ENCODE measurements around the gene JPT2.

The JPT2 gene

GRCh38 chr16:1744338-1744840 is 66.3 kb downstream of the JPT2 start (continued):
- TF ChIP-seq ZSCAN30 (tag by site-specific recombination; IDR thresholded peaks at IDR 0.05) (no peak), KLF17 (tag by site-specific recombination; IDR thresholded peaks at IDR 0.05) (no peak), ZNF549 (tag by site-specific recombination; IDR thresholded peaks at IDR 0.05) (no peak), ZBTB21 (tag by site-specific recombination; IDR thresholded peaks at IDR 0.05) (no peak), TRIM28 (IDR thresholded peaks at IDR 0.05; ENCODE audit: borderline replicate concordance, low read length) (no peak)
- TF ChIP-seq, protein P1, sequence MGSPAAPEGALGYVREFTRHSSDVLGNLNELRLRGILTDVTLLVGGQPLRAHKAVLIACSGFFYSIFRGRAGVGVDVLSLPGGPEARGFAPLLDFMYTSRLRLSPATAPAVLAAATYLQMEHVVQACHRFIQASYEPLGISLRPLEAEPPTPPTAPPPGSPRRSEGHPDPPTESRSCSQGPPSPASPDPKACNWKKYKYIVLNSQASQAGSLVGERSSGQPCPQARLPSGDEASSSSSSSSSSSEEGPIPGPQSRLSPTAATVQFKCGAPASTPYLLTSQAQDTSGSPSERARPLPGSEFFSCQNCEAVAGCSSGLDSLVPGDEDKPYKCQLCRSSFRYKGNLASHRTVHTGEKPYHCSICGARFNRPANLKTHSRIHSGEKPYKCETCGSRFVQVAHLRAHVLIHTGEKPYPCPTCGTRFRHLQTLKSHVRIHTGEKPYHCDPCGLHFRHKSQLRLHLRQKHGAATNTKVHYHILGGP (tag by site-specific recombination; IDR thresholded peaks at IDR 0.05), result no peak

DNA sequence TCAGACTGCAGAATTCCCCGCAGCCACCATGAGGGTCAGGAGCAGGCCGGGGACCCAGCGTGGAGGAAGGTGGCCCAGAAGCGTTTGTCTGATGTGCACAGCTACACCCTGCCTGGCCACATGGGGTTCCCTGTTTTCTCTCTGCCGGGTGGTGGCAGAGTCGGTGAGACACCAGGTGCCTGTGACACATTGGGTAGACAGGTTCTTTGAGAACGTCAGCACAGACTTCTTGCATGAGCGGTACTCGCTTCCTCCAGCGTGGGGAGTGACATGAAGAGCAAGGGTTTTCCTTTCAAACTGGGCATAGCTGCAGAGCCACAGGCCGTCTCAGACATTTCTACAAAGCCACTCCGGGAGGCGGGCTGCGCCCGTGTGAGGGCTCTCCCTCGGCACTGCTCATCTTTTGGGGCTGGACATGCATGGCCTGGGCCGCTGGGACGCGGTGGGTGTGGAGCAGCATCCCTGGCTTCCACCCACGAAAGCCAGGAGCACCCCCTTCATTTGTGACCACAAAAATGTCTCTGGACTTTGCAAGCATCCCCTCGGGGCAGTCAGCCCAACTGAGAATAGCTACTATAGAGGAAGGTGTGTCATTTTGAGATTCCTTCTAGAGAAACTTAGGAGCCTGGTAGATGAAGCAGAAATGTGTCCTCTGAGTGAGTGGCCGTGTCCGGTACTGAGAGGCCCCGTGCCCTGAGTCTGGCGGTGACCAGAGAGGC is 67.3 kb downstream of the JPT2 start:
- Histone ChIP-seq H3K27ac (ENCODE audit: extremely low read depth, low read depth, low read length) (no peak overlapping the region), H3K36me3 (ENCODE audit: control insufficient read depth in 2 of 2, insufficient read depth in 1 of 2, low read length in 2 of 2) (peaks cover under 1 to 80% of the 10 kb centered on the region in 2 experiments; a peak in 2 of 3 replicates), H3K4me1 (ENCODE audit: control insufficient read depth, insufficient read depth, low read length) (no peaks in the 10 kb centered on the region), H3K9me3 (ENCODE audit: control insufficient read depth, insufficient read depth, low read depth, low read length) (no peaks in the 10 kb centered on the region), H3K4me3 (ENCODE audit: low read depth, low read length) (no peak overlapping the region)
- POLR2A ChIA-PET, result no interaction called here
- CTCF ChIA-PET, result no interaction called here
- TF ChIP-seq ZBTB11 (tag by site-specific recombination; conservative IDR thresholded peaks at IDR 0.05; ENCODE audit: low read depth) (no peak), ZNF416 (tag by site-specific recombination; IDR thresholded peaks at IDR 0.05) (no peak), ZBTB8A (tag by site-specific recombination; IDR thresholded peaks at IDR 0.05) (no peak), ZBTB17 (tag by site-specific recombination; IDR thresholded peaks at IDR 0.05) (no peak), ZNF362 (tag by site-specific recombination; IDR thresholded peaks at IDR 0.05) (no peak), ZNF521 (tag by site-specific recombination; IDR thresholded peaks at IDR 0.05) (no peak), ZBTB1 (tag by site-specific recombination; IDR thresholded peaks at IDR 0.05) (no peak), ZNF670 (tag by site-specific recombination; IDR thresholded peaks at IDR 0.05; ENCODE audit: low read depth) (no peak), ZBTB21 (tag by site-specific recombination; IDR thresholded peaks at IDR 0.05) (no peak), ZNF624 (tag by site-specific recombination; IDR thresholded peaks at IDR 0.05) (no peak), ZNF600 (tag by site-specific recombination; IDR thresholded peaks at IDR 0.05) (no peak), ZNF16 (tag by site-specific recombination; IDR thresholded peaks at IDR 0.05; ENCODE audit: low read depth) (no peak), ZNF621 (tag by site-specific recombination; IDR thresholded peaks at IDR 0.05) (no peak)
- TF ChIP-seq, protein P2, sequence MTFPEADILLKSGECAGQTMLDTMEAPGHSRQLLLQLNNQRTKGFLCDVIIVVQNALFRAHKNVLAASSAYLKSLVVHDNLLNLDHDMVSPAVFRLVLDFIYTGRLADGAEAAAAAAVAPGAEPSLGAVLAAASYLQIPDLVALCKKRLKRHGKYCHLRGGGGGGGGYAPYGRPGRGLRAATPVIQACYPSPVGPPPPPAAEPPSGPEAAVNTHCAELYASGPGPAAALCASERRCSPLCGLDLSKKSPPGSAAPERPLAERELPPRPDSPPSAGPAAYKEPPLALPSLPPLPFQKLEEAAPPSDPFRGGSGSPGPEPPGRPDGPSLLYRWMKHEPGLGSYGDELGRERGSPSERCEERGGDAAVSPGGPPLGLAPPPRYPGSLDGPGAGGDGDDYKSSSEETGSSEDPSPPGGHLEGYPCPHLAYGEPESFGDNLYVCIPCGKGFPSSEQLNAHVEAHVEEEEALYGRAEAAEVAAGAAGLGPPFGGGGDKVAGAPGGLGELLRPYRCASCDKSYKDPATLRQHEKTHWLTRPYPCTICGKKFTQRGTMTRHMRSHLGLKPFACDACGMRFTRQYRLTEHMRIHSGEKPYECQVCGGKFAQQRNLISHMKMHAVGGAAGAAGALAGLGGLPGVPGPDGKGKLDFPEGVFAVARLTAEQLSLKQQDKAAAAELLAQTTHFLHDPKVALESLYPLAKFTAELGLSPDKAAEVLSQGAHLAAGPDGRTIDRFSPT (tag by site-specific recombination; IDR thresholded peaks at IDR 0.05), result no peak
- TF ChIP-seq, protein P3, sequence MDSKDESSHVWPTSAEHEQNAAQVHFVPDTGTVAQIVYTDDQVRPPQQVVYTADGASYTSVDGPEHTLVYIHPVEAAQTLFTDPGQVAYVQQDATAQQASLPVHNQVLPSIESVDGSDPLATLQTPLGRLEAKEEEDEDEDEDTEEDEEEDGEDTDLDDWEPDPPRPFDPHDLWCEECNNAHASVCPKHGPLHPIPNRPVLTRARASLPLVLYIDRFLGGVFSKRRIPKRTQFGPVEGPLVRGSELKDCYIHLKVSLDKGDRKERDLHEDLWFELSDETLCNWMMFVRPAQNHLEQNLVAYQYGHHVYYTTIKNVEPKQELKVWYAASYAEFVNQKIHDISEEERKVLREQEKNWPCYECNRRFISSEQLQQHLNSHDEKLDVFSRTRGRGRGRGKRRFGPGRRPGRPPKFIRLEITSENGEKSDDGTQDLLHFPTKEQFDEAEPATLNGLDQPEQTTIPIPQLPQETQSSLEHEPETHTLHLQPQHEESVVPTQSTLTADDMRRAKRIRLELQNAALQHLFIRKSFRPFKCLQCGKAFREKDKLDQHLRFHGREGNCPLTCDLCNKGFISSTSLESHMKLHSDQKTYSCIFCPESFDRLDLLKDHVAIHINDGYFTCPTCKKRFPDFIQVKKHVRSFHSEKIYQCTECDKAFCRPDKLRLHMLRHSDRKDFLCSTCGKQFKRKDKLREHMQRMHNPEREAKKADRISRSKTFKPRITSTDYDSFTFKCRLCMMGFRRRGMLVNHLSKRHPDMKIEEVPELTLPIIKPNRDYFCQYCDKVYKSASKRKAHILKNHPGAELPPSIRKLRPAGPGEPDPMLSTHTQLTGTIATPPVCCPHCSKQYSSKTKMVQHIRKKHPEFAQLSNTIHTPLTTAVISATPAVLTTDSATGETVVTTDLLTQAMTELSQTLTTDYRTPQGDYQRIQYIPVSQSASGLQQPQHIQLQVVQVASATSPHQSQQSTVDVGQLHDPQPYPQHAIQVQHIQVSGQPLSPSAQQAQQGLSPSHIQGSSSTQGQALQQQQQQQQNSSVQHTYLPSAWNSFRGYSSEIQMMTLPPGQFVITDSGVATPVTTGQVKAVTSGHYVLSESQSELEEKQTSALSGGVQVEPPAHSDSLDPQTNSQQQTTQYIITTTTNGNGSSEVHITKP (tag by site-specific recombination; IDR thresholded peaks at IDR 0.05), result no peak
- TF ChIP-seq, protein P4, sequence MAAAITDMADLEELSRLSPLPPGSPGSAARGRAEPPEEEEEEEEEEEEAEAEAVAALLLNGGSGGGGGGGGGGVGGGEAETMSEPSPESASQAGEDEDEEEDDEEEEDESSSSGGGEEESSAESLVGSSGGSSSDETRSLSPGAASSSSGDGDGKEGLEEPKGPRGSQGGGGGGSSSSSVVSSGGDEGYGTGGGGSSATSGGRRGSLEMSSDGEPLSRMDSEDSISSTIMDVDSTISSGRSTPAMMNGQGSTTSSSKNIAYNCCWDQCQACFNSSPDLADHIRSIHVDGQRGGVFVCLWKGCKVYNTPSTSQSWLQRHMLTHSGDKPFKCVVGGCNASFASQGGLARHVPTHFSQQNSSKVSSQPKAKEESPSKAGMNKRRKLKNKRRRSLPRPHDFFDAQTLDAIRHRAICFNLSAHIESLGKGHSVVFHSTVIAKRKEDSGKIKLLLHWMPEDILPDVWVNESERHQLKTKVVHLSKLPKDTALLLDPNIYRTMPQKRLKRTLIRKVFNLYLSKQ (tag by site-specific recombination; IDR thresholded peaks at IDR 0.05; ENCODE audit: borderline replicate concordance), result no peak
